A673 (cell line): ENCODE results near the gene CBX4.

Experiments used
- CTCF ChIP-seq: fragments of 300-800, 200-600 bp; sonication (generic); conservative IDR thresholded peaks from 2 replicates; pipeline ENCODE4 v1.5.1; 2017; ENCODE audit warnings: low read depth, mild to moderate bottlenecking, antibody characterized with exemption, low read length, moderate library complexity, mixed read lengths
- EZH2 ChIP-seq: fragments of 200-600 bp; sonication (generic); IDR thresholded peaks from 2 replicates; pipeline ENCODE4 v1.6.1; 2017; ENCODE audit warnings: borderline replicate concordance, low read depth, mild to moderate bottlenecking, mixed read lengths, antibody characterized with exemption, low read length; ENCODE audit not compliant: poor library complexity, severe bottlenecking

- TF ChIP-seq CTCF (no peak), EZH2 (no peak)
These were observed 42.8 kb downstream of the CBX4 start for GRCh38 chr17:79796444-79796762.
